ENCODE data around the gene GBX1.

The GBX1 gene

DNA sequence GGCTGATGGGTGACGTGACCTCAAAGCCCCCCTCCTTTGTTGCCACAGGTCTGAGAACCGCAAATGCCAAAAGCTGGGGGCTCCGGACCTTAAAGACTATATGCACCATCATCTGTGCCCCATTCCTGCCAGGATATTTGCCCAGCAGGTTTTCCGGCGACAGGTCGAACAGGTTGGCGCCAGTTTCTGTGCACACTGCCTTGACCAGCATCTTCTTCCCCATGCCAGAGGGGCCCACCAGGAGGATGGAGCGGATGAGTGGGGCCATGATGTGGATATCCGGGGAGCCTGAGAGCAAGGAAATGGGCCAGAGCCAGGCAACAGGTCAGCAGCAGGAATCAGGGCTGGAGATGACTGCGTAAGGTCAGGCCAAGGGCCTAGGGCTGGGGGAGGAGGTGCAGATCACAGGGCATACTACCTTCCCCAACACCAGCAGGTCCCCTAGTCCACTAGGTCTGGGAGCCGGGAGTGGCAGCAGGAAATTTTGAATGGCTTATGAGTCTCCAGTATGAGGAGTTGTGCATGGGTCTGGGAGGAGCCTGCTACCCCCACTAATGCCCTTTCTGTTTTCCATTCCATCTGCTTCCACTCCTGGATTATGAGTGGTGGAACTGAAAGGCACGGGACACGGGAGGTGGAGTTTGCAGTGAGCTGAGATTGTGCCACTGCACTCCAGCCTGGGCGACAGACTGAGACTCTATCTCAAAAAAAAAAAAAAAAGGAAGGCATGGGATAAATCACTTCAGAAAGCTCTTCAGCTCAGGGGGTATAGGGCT is 25.9 kb upstream of the GBX1 start:
- DNase-seq: no peak

DNA sequence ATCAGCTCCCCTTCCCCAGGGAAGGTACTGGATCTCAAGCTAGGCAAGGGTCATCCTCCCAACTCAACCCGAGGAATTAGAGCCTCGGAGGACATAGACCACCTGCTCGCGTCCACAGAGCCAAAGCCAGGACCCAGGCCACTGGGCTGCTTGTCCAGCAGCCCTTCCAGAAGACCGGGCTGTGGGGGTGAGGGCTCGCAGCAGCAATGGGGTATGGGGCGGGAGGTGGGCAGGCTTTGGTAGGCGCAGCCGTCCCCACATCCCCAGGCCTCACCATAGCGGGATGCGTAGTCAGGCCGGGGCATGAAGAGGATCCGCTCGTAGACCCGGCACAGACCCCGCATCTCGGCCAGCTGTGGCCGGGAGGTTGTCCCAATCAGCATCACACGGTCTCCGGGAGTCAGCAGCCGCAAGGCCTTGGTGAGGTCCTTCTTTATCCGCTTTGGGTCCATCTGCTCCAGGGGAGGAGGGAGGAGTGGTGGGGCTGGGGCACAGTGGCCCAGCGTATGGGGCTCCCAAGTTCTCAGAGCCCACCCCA is 24.6 kb upstream of the GBX1 start:
- DNase-seq: no peak

DNA sequence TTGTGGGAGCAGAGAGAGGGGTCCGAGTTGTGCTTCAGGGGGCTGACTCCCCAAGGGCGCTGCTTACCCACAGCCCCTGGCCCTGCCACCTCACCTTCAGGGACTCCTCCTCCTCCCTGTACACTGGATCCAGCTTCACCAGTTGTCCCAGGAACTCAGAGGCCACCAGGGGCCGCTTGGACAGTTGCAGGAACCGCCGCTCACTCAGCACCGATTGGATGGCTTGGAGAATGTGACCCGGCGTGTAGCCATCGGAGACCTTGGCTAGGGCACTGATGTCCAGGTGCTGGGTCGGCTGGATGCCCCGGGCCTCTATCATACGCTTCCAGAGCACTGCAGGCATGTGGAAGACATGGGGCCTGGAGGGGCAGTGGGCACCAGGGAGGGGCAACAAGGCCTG is 24.1 kb upstream of the GBX1 start:
- no peak for DNase-seq

DNA sequence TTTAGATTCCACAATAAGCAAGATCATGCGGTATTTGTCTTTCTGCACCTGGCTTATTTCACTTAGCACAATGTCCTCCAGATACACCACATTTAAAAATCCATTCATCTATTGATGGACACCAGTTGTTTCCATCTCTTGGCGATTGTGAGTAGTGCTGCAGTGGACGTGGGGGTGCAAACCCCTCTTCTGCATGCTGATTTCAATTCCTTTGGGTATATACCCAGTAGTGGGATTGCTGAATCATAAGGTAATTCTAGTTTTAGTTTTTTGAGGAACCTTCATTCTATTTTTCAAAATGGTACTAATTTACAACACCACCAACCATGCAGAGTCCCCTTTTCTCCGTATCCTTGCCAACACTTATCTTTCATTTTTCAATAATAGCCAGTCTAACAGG is 21.5 kb upstream of the GBX1 start:
- no peak for DNase-seq

DNA sequence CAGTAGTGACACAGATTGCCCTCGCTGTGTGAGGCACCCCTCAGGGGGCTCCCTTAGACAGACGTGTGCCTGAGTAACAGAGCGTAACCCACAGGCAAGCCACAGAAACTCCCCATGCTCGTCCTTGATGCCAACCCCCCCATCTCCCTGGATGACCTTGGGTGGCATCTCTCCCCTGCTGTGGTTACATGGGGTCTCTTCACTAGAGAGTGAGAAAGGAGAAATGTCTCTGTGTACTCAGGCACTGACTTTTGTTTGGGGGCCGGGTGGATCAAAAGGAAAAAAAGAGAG is 20.7 kb upstream of the GBX1 start:
- DNase-seq: no peak

DNA sequence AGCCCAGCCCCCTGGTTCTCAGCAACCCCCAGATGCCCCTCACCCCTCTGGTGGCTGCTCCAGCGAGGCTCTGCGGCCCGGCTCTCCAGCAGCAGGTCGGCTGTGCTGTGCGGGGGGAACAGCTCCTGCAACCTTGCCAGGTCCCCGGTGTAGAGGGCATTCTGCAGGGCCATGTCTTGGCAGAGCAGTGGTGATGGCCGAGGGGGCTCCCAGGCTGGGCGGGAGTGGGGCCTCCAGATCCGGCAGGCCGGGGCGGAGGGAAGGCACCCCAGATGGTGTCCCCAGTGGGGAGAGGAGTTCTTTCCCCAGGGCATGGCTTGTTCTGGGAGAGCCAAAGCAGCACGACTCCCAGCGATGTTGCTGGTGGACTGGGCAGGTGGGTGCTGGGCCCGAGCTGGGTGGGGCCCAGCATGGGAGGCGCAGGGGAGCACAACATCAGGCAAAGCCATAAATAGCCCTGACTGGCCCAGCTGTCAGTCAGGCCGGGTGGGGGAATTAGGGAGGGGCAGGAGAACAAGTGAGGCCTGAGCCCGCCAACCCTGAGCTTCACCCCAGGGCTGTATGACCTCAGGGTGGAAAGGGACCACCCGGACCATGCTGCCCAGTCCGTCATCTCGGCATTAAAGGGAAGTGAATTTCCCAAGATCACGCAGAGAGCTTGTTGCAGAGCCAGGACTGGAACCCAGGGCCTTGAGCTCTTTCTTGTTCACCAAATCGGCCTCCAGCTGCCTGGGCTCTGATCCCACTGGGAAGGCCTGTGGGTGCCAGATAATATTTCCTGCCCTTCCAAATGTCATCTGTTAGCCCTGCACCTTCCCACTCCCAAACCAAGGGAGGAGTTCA is 20.1 kb upstream of the GBX1 start:
- DNase-seq: no peak

DNA sequence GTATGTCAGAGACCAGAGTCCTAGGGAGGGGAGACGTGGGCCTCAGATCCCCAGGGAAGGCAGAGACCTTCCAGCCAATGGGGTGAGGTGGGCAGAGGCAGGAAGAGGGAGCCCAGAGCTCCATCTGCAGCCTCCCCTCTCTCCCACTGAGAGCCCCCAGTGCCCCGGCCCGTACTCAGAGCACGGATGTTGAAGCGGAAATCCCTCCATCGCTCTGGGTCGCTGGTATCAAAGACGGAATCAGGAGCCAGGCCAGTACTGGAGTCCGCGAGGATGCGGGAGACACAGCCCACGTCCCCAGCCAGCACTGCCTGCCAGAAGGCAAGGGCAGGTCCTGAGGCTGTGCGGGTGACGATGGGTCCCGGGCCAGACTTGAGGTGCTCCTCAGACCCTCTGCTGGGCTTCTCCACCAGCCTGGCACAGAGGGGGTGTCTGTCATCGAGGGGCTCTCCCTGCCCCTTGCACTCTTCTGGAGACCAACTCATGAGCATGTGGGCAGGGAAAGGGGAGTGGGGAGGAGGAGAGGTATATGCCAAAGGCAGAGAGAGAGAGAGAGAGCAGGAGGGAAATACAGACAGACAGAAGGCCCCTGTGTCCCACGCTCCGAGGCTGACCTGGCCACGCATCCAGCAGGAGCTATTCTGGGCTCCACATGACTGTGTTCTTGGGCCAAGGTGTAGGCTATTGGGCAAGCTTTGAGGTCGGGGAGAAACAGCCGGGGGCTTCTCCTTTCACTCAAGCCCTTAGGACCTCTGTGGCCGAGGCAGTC is 19.3 kb upstream of the GBX1 start, which contains the start of gene ASB10:
Gene ASB10, minus strand, starts transcription at position 611 of the 769 bp plus-strand sequence. Its CDS starts 120 bp downstream, at position 491.
- DNase-seq: no peak

DNA sequence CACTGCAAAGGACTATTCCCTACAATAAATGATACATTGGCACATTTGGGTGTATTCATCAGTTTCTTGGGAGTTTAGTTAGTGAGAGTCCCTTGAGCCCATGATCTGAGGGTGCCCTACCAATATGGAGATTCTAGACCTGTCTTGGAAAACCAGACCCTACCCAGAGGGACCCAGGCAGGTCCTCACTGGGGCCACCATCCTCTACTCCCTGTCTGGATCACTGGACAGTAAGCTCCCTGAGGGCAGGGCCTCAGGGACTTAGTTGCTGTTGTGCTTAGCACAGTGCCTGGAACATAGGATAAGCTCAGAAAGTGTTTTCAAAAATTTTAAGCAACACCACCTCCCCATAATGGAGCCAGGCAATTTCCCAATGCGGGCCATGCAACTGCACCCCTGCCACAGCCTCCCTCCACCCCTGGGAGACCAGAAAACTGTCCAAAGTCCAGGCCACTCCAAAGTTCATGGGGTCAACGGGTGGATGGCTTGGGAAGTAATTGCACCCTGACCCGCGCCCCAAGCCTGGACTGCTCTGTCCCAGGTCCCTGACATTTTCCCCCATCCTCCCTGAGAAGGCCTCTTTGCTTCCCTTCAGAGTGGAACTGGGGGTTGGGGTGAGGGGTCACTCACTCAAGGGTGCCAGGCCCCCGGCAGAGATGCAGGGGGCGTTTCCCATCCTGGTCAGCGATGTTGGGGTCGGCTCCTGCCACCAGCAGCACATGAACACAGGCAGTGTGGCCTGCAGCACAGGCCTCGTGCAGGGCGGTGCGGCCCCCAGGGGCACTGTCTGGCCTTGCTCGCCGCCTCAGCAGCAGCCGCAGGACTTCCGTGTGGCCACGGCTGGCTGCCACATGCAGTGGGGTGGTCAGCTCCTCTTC is 18.5 kb upstream of the GBX1 start:
- no peak for DNase-seq

DNA sequence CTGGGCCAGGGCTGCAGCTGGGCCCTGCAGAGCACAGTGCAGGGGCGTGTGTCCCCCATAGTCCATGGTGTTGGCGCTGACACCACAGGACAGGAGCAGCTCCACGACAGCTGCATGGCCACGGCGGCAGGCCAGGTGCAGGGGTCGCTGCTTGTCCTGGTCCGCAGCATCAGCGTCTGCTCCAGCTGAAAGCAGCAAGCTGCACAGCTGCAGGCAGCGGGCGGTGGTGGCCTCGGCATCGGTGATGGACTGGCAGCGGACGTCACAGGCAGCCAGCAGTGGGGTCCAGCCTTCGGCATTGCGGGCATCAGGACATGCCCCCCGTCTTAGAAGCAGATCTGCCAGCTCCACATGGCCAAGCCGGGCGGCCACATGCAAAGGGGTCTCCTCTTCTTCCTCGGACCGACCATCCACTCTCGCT is 13.5 kb upstream of the GBX1 start:
- DNase-seq: no peak

DNA sequence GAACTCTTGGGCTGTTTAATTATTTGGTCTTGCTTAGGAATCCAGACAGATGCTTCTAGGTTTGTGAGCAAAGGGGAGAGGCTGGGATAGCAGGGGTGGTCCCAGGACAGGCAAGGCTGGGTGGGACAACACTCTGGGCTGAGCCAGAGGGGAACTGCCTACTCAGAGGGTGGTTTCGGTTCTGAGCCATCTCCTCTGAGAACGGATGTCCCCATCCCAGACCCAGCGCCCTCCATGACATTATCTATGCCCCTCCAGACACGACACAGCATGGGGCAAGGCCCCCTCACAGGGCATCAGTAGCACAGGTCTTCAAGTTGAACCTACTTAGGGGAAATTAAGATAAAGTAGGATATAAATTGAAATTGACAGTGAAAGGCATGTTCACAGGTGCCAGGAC is 12.5 kb upstream of the GBX1 start:
- DNase-seq: no peak

DNA sequence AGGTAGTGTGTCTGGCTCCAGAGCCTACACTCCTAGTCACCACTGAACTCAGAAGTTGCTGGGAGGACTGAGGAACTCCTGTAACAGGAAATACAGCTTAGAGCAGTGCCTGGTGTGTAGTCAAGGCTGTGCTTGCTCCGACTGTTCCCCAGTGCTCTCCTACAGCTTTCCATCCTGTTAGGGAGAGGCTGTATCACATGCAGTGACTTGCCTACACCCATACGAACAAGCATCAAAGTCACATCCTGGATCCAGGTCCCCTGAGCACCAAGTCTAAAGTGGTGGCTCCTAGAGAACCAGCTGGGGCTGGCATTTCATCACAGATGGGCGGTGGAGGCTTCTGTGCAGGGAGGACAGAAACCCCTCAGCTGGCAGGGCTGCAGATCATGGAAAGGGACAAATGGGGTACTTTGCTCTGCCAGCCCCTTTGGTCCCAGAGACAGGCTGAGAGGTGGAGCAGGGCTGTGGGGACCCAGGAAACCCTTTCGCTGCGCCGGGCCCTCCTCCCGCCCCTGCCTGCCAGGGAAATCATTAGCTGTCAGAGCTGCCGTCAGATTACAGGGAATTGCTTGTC is 11.9 kb upstream of the GBX1 start:
- DNase-seq: no peak

DNA sequence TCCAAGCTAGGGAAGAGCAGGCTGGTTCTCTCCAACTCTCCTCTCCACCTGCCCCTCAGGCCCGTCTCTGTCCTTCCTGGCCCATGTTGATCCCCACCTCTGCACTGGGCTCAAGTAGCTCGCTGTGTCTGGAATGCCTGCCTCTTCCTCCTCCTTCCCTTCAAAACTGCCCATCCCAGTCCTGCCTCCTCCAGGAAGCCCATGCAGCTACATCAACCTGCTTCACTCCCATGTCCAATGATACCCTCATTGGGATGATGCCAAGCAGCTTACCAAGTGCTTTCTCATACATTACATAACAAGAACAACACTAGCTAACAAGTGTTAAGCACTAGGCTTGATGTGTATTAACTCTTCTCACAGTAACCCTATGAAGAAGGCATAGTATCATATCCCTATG is 11.3 kb upstream of the GBX1 start:
- DNase-seq: no peak

DNA sequence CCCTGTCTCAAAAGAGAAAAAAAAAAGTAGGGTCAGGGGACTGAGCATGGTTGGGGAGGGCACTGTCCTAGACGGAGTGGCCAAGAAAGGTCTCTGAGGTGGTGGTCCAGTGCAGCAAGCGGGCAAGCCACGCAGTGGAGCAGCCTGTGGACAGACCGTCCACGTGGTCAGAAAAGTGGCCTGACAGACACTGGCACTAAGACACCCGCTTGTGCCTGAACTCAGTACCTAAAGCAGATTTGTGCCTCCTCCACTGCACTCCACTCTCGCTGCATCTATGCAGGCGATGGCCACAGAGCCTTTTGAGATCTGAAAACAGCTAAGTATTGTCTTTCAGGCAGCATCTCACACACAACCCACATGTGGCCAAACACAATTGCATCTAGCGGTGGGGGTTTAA is 10.7 kb upstream of the GBX1 start:
- no peak for DNase-seq

DNA sequence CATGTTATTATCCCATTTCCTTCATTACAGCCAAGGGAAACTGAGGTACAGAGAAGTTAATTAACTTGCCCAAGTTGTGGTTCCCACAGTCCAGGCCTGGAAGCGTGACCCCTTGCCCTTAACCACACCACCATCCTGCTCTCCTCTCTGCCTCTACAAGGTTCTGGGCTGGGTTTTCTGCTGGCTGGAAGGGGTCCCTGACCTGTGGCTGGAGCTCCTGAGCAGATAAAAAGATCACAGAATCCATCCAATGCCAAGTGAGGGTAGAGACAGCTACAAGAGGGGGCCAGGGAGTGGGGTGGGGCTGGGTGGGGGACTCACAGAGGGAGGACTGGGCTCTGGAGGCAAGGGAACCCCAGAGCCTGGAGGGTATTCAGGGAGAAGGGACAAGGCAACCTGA is 9.8 kb upstream of the GBX1 start:
- no peak for DNase-seq

DNA sequence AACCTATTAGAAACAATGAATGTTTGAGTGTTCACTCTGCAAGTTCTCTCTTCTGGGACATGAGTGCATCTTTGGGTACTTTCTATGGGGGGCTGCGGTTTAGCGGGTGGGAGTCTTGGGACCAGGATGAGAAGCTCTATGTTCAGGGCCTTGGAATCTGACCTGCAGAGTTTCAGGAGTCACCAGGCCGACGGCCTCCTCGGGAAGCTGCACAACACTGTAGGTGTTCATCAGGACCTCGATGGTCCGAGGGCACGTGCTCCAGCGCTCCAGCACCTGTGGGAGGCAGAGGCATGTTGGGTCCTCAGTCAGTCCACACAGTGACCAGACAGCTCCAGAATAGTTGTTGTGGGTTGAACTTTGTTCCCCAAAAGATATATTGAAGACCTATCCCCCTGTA is 8.9 kb upstream of the GBX1 start:
- no peak for DNase-seq

DNA sequence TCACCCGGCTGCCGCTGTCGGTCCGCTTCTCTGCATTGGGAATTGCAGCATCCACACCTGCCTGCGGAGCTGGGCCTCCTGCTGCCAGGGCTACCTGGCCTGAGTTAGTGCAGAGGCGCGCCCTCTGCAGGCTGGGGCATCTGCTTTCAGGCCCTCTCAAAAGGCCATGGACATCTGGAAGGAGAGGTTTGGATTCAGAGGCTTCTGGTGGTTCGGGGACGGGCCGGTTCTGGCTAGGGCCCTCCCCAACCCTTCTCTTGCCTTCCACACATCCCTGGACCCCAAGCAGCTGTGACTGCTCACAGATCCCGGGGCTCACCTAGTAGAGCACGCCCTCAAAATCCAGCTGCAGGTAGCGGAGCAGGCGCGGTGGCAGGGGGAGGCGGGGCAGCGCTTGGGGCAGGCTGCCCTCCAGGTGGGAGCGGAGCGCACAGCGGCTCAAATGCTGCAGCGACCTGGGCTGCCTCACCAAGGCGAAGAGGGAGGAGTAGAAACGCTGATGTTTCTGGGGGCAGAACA is 8.4 kb upstream of the GBX1 start:
- DNase-seq: no peak

DNA sequence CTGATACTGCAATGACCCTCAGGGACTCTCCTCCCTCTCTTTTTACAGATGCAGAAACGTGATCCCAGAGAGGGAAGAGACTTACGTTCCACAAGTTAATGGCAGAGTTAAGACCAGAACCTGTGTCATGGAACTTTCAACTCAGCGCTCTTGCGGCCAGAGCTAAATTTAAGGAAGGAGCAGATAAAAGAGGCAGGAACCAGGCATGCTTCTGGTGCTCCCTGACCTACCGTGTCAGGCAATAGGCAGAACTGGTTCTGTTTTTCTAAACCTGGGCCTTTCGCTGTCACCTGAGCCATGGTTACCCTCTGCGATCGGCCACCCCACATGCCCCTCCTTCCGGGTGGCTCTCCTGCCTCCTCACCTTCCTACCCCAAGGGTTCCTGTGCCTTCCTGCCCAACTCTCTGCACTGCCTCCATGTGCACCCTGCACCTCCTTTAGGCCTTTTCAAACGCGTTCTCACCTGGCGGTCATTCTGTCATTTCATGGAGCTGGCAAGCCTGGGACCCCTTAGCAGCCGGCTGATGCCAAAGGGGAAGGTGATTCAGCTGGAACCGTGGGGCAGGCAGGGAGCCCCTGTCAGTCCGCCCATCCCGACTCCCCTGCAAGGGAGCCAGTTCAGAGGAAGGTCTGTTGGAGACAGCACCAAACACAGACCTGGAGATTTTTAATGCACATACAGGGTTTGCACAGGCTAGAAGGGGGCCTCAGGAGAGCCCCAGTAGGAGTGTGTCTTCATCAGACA is 7.7 kb upstream of the GBX1 start:
- DNase-seq: no peak

DNA sequence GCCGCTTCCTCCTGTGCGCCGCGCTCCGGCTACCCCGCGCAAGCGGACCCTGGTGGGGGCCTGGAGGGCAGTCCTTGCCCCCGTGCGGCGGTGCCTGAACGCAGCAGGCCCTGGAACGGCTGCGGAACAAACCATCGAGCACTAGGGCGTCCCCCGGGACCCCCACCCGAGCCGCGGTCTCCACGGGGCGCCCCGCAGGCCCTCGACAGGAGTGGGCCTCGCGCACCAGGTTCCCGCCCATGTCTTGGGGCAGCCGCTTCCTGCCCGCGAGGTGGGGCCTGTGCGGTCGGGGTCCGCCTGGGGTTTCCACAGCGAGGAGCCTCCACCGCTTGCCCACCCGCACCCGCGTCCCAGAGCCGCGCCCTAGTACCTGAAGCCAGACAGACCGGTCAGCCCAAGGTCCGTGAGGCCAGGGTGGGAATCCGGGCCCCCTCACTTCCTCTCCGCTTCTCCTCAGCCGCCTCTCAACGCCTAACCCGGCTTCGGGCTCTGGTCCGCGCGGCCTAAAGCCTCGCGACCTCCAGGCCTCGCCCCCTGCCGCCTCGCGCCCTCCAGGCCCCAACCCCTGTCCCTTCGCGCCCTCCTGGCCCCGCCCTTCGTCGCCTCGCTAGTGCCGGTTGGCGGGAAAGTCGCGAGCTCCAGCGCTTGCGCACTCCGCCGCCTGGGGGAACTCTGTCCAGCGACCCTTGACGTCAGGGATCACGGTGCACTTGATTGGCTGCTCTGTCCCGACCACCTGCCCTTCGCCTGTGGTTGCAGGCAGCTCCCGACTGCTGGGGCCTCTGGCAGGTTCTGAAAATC is 7.0 kb upstream of the GBX1 start:
- DNase-seq: no peak

DNA sequence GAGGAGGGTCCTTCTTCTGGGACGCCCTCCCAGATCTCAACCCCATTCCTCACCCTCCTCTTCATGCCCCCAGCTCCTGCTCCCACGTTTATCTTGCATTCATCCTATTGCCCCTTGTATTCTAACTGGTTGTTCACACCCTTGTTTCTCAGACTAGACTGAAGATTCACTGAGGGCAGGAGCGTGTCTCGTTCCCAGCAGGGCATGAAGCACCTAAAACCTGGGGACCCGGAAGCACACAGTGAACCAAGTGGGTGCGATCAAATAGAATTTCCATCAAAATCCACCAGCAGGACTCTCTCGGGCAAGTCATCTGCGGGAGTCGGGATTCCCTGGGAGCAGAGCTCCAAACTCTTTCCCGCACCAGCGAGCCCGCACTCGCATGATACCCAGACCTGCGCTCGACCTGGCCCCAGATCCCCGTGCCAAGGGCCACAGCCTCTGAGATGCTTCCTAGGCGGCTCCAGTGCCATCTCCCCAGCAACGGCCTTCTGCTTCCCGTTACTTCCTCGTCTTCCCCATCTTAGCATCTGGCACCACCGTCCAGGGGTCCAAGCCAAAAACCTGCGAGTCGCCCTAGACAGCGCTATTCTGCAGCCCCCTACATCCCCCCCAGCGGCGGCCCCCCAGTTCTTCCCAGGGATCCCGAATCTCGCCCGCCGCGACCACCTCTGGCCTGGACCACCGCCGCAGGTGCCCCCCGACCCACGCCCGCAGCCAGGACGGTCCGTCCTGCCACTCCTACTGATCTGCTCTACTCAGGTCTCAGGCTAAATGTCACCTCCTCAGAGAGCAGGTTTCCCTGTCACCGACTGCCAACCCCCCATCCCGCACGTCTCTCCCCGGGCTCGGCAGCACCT is 6.1 kb upstream of the GBX1 start:
- no peak for DNase-seq
